B cell (primary cell): ENCODE results near the gene LNX1.

ENCODE experiments used
- CTCF ChIP-seq: fragments of 200-600 bp; IDR thresholded peaks from one replicate; pipeline ENCODE4 v1.8.0; 2022; ENCODE audit warnings: antibody characterized with exemption, mild to moderate bottlenecking
- EZH2 ChIP-seq: IDR thresholded peaks from 2 replicates; pipeline ENCODE4 v1.6.1; 2012; ENCODE audit warnings: borderline replicate concordance, low read depth, mild to moderate bottlenecking, moderate library complexity, low read length; ENCODE audit not compliant: insufficient read depth, poor library complexity, severe bottlenecking

GRCh38 chr4:53535567-53535966 lies 55.7 kb downstream of the LNX1 start:
- no peak for TF ChIP-seq CTCF
- no peak for TF ChIP-seq EZH2
